ENCODE results near the gene NEFH. TPM values are rescaled to one million over a fixed set of nuclear protein-coding genes. Genes with fewer than 3 reads are reported as not detected.

The NEFH gene
- total and polyA plus RNA-seq, 2 donors from 2014 or later: 0.60 to 1.7 TPM

DNA sequence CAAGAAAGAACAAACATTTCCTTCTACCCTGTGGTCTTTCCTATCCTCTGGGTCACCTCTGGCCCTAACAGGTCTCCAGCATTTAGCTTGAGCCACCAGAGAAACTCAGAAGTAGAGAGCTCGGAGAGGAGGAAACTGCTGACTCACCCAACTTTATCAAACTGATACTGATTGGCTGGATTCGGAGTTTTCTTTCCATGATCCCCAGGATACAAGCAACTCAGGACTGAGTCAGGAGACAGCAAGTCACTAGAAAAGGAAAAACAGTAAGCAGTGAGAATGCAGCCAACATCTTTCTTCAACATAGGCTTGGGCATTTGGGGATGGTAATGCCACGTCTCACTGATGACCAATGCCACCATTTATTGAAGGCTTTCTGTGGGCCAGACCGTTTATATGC, 40.8 kb downstream of the NEFH start:
- Histone ChIP-seq H3K36me3 (ENCODE audit: control insufficient read depth in 2 of 3, insufficient read depth in 3 of 3, low read length in 3 of 3) (peaks cover 10 to 65% (median 58%) of the 10 kb centered on the region in 3 donors), H3K9ac (ENCODE audit: low read length in 3 of 3) (no peak overlapping the region), H3K9me3 (ENCODE audit: control insufficient read depth in 2 of 3, insufficient read depth in 1 of 3, low read length in 3 of 3) (no peaks in the 10 kb centered on the region), H3K27me3 (ENCODE audit: control insufficient read depth, insufficient read depth, low read length) (no peaks in the 10 kb centered on the region), H3K4me3 (ENCODE audit: low read length in 3 of 3) (no peak overlapping the region), H3K4me1 (ENCODE audit: control insufficient read depth in 2 of 3, insufficient read depth in 2 of 3, low read depth in 1 of 3, low read length in 3 of 3) (no peaks in the 10 kb centered on the region), H3K27ac (ENCODE audit: low read depth in 2 of 2, low read length in 2 of 2) (no peak overlapping the region)
- FAIRE-seq (no peak), DNase-seq (no peak)
- TF ChIP-seq, protein P1, sequence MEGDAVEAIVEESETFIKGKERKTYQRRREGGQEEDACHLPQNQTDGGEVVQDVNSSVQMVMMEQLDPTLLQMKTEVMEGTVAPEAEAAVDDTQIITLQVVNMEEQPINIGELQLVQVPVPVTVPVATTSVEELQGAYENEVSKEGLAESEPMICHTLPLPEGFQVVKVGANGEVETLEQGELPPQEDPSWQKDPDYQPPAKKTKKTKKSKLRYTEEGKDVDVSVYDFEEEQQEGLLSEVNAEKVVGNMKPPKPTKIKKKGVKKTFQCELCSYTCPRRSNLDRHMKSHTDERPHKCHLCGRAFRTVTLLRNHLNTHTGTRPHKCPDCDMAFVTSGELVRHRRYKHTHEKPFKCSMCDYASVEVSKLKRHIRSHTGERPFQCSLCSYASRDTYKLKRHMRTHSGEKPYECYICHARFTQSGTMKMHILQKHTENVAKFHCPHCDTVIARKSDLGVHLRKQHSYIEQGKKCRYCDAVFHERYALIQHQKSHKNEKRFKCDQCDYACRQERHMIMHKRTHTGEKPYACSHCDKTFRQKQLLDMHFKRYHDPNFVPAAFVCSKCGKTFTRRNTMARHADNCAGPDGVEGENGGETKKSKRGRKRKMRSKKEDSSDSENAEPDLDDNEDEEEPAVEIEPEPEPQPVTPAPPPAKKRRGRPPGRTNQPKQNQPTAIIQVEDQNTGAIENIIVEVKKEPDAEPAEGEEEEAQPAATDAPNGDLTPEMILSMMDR (IDR thresholded peaks at IDR 0.05; ENCODE audit: borderline replicate concordance, extremely low read depth, insufficient read depth): no peak
- intact Hi-C loops (cut with DNase I): no loop called here

DNA sequence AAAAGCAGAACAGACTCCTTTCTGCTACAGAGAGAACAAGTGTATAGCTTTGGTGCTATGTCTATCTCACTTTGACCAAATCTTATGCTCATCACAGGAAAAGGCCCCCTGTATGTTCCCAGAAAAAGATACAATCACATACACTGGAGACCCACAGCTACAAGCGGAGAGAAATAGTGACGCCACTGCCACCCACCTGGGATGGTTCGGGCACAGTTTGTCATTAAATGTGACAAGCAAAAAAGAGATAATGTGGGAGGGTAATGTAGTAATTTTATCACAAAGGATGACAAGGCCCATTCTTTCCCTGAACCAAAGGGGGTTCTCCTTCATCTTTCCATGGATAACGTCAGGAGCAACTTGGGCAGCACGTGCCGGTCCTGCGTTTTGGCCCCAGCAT, 41.5 kb downstream of the NEFH start:
- no peak overlapping the region for H3K9ac ChIP-seq (ENCODE audit: low read length in 3 of 3)
- H3K36me3 ChIP-seq (ENCODE audit: control insufficient read depth in 2 of 3, insufficient read depth in 3 of 3, low read length in 3 of 3): peaks cover 10 to 63% (median 57%) of the 10 kb centered on the region in 3 donors
- intact Hi-C loops (cut with DNase I): no loop called here
- no peak for FAIRE-seq
- no peaks in the 10 kb centered on the region for H3K27me3 ChIP-seq (ENCODE audit: control insufficient read depth, insufficient read depth, low read length)
- no peak overlapping the region for H3K27ac ChIP-seq (ENCODE audit: low read depth in 2 of 2, low read length in 2 of 2)
- no peak for DNase-seq
- no peaks in the 10 kb centered on the region for H3K4me1 ChIP-seq (ENCODE audit: control insufficient read depth in 2 of 3, insufficient read depth in 2 of 3, low read depth in 1 of 3, low read length in 3 of 3)
- TF ChIP-seq, protein P1 (IDR thresholded peaks at IDR 0.05; ENCODE audit: borderline replicate concordance, extremely low read depth, insufficient read depth): no peak
- H3K9me3 ChIP-seq (ENCODE audit: control insufficient read depth in 2 of 3, insufficient read depth in 1 of 3, low read length in 3 of 3): no peaks in the 10 kb centered on the region
- H3K4me3 ChIP-seq (ENCODE audit: low read length in 3 of 3): no peak overlapping the region

DNA sequence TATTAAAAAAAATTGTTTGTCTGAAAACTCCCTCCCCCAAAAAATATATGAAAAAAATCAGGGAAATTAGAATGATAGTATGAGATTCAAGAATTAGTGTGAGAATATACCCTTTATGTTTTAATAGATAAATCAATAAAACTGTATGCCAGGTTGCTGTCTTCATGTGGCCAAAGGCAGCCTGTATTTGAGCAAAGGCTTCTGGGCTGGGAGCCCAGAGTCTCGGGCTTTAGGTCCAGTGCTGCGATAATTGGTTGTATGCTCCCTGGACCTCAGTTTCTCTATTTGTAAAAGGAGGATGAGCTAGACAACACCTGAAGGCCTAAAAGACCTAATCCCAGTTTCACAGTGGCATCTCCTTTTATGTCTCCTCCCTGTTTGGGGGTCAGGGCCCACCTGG, 43.7 kb downstream of the NEFH start:
- H3K36me3 ChIP-seq (ENCODE audit: control insufficient read depth in 2 of 3, insufficient read depth in 3 of 3, low read length in 3 of 3): peaks cover 10 to 62% (median 51%) of the 10 kb centered on the region in 3 donors
- TF ChIP-seq, protein P1 (IDR thresholded peaks at IDR 0.05; ENCODE audit: borderline replicate concordance, extremely low read depth, insufficient read depth): no peak
- no peak overlapping the region for H3K4me3 ChIP-seq (ENCODE audit: low read length in 3 of 3)
- no peak for DNase-seq
- no peaks in the 10 kb centered on the region for H3K9me3 ChIP-seq (ENCODE audit: control insufficient read depth in 2 of 3, insufficient read depth in 1 of 3, low read length in 3 of 3)
- H3K9ac ChIP-seq (ENCODE audit: low read length in 3 of 3): no peak overlapping the region
- FAIRE-seq: no peak
- no peak overlapping the region for H3K27ac ChIP-seq (ENCODE audit: low read depth in 2 of 2, low read length in 2 of 2)
- intact Hi-C loops (cut with DNase I): no loop called here
- H3K27me3 ChIP-seq (ENCODE audit: control insufficient read depth, insufficient read depth, low read length): no peaks in the 10 kb centered on the region
- H3K4me1 ChIP-seq (ENCODE audit: control insufficient read depth in 2 of 3, insufficient read depth in 2 of 3, low read depth in 1 of 3, low read length in 3 of 3): no peaks in the 10 kb centered on the region
